CD8-positive, alpha-beta memory T cell (primary cell): ENCODE measurements around the gene PIK3CG. TPM values are rescaled to one million over a fixed set of nuclear protein-coding genes. Genes with fewer than 3 reads are reported as not detected.

Experiments
- CTCF ChIA-PET: fragments of 350-600 bp; sonication (Branson Sonifier 250); formaldehyde crosslinking; loops from one replicate; lab custom pipeline; 2021; ENCODE audit warnings: antibody characterized with exemption; lab: Charles Lee
- POLR2A ChIA-PET: fragments of 350-600 bp; sonication (Branson Sonifier 250); formaldehyde crosslinking; loops from one replicate; lab custom pipeline; 2021; ENCODE audit warnings: antibody characterized with exemption; lab: Charles Lee
- DNase-seq, 5 donors: peaks; one replicate each; pipeline versions ENCODE4 v3.0.0 to v3.0.0-alpha.2; 2020 to 2022; ENCODE audit warnings: mixed read lengths in 1 of 5
- H3K27ac ChIP-seq: one replicate; pipeline ENCODE4 v1.7.0; 2013; ENCODE audit warnings: low read depth, mild to moderate bottlenecking, low read length, moderate library complexity
- H3K27me3 ChIP-seq: 2 replicates; pipeline ENCODE4 v1.7.0; 2013; ENCODE audit warnings: low read length, mild to moderate bottlenecking; ENCODE audit not compliant: insufficient read depth, poor library complexity, severe bottlenecking
- H3K36me3 ChIP-seq: 2 replicates; pipeline ENCODE4 v1.7.0; 2013; ENCODE audit warnings: mild to moderate bottlenecking, low read length, moderate library complexity; ENCODE audit not compliant: insufficient read depth
- H3K4me1 ChIP-seq: 2 replicates; pipeline ENCODE4 v1.7.0; 2013; ENCODE audit warnings: mild to moderate bottlenecking, low read length, moderate library complexity; ENCODE audit not compliant: insufficient read depth
- H3K4me3 ChIP-seq: 2 replicates; pipeline ENCODE4 v1.7.0; 2013; ENCODE audit warnings: mild to moderate bottlenecking, low read length
- H3K9me3 ChIP-seq: 2 replicates; pipeline ENCODE4 v1.7.0; 2013; ENCODE audit warnings: mild to moderate bottlenecking, low read length
- H3K27ac Mint-ChIP-seq, 8 donors: one replicate each; pipeline ENCODE4 v1.8.0; 2020 to 2021; ENCODE audit warnings: mixed read lengths in 8 of 8, mild to moderate bottlenecking in 6 of 8, inconsistent platforms in 3 of 8, moderate library complexity in 3 of 8
- H3K27me3 Mint-ChIP-seq, 2 donors: one replicate each; pipeline ENCODE4 v1.8.0; 2020 to 2021; ENCODE audit warnings: mixed read lengths in 2 of 2, mild to moderate bottlenecking in 1 of 2, moderate library complexity in 1 of 2
- H3K36me3 Mint-ChIP-seq, 3 donors: one replicate each; pipeline ENCODE4 v1.8.0; 2020 to 2021; ENCODE audit warnings: mixed read lengths in 3 of 3, inconsistent platforms in 1 of 3, mild to moderate bottlenecking in 1 of 3
- H3K4me1 Mint-ChIP-seq, 3 donors: one replicate each; pipeline ENCODE4 v1.8.0; 2020 to 2021; ENCODE audit warnings: mixed read lengths in 3 of 3, inconsistent platforms in 1 of 3, mild to moderate bottlenecking in 1 of 3
- H3K4me3 Mint-ChIP-seq, 7 donors: one replicate each; pipeline ENCODE4 v1.8.0; 2020 to 2021; ENCODE audit warnings: mixed read lengths in 7 of 7, mild to moderate bottlenecking in 6 of 7, moderate library complexity in 4 of 7, inconsistent platforms in 2 of 7
- H3K9me3 Mint-ChIP-seq, 5 donors: one replicate each; pipeline ENCODE4 v1.8.0; 2020 to 2022; ENCODE audit warnings: mixed read lengths in 5 of 5, mild to moderate bottlenecking in 3 of 5, moderate library complexity in 2 of 5, inconsistent platforms in 1 of 5
- polyA plus RNA-seq: library from polyadenylated mRNA; unstranded; fragments of 300-500 nt; fragmentation: Illumina TruSeq; gene quantifications from one replicate; pipeline ENCODE4 v1.2.3, GENCODE V29; 2021
- total RNA-seq, 2 experiments: library from RNA; stranded (reverse); gene quantifications; one replicate each; pipeline ENCODE4 v1.2.3, GENCODE V29; 2021

Gene PIK3CG
- total RNA-seq, result 10 to 100 TPM; 25.3 to 26.3 TPM
- 31.0 TPM for polyA plus RNA-seq

DNA sequence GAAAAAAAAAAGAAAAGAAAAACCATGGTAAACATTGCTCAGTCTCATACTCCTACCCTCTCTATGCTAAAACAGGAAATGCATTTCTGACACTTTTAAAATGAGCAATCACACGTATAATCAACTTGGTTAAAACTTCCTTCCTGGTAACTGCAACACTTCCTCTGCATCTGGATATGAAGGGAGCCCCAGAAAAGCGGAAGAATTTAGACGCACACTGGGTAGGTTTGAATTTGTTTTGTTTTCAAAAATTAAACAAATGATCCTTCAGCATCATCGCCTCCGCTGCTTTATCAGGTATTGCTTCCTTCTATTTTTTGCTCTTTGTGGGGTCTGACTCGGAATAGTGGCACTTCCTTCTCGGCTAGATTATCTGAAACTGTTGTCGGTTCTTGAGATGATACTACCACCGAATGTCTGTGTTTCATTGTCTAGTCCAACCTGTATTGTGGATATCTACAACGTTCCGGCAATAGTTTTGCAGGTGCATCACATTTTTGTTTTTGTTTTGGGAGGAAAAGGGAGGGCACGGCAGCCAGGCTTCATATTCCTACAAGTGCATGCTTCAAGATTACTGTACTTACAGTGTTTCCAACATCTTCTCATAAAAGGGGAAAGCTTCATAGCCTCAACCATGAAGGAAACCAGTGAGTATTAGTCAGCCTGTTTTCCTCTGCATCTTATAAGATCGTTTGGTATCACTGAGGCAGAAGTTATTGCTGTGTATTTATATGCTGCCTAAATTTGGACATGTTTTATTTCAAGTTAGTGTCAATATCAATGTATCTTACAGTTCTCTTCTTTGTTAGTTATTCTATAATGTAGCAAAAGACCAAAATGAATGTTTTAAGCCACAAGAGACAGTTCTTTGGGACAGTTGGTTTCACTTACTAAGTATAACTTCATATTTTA, at the start of gene PIK3CG:
Gene PIK3CG, plus strand, starts transcription at position 153 of the 912 bp plus-strand sequence. CDS start 2,280 bp downstream, outside the sequence.
- DNase-seq, result peak in 2 of 5 donors; percentile 69 to 70
- CTCF ChIA-PET, result no interaction called here
- Histone ChIP-seq H3K36me3 (peaks cover 25% of the 10 kb centered on the region), H3K27ac (peak within 1 kb of the TSS; percentile 74), H3K9me3 (no peaks in the 10 kb centered on the region), H3K4me3 (peak within 1 kb of the TSS; percentile 74), H3K27me3 (no peaks in the 10 kb centered on the region), H3K4me1 (peaks cover 65% of the 10 kb centered on the region)
- Mint-ChIP-seq H3K27ac (peak within 1 kb of the TSS; percentile 78 to 98 (median 94)), H3K36me3 (peaks cover 20 to 49% (median 21%) of the 10 kb centered on the region in 3 donors), H3K4me1 (peaks cover 72 to 84% (median 80%) of the 10 kb centered on the region in 3 donors), H3K9me3 (no peaks in the 10 kb centered on the region), H3K27me3 (no peaks in the 10 kb centered on the region), H3K4me3 (peak within 1 kb of the TSS; percentile 92 to 99 (median 96))
- POLR2A ChIA-PET, result interaction anchor here (0.5 to 2.1 kb wide), 3 partner anchors 303 to 753 kb away, joined by 3 to 16 read pairs (median 5); partner anchors contain the start of genes COG5, DUS4L, HBP1 and SYPL1

DNA sequence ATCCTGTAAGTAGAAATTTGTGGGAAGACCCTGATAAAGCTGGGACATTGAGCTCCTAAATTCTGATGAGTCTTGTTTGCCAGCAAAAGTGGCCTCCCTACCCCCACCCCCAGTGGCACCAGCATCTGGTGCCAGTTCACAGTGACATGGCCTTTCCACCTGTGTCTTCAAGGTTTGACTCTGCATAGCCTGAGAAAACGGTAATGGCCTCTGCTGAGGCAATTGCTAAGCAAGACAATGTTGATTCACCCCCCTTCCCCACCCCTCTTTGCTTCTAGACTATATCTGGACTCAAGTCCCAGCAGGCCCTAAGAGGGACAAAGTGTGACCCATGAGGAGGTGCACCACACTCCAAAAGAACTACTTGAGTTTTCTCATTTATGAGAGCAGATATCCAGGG, 48.0 kb upstream of the PIK3CG start:
- peaks cover 3 to 8% (median 7%) of the 10 kb centered on the region in 3 donors for H3K4me1 Mint-ChIP-seq
- H3K36me3 ChIP-seq, result no peaks in the 10 kb centered on the region
- H3K27ac Mint-ChIP-seq, result no peak overlapping the region
- H3K4me3 Mint-ChIP-seq, result no peak overlapping the region
- no peaks in the 10 kb centered on the region for H3K27me3 Mint-ChIP-seq
- H3K9me3 Mint-ChIP-seq, result no peaks in the 10 kb centered on the region
- ChIA-PET POLR2A (no interaction called here), CTCF (no interaction called here)
- H3K27ac ChIP-seq, result no peak overlapping the region
- peaks cover 3% of the 10 kb centered on the region for H3K4me1 ChIP-seq
- H3K27me3 ChIP-seq, result no peaks in the 10 kb centered on the region
- no peaks in the 10 kb centered on the region for H3K36me3 Mint-ChIP-seq
- no peaks in the 10 kb centered on the region for H3K9me3 ChIP-seq
- no peak for DNase-seq
- no peak overlapping the region for H3K4me3 ChIP-seq

DNA sequence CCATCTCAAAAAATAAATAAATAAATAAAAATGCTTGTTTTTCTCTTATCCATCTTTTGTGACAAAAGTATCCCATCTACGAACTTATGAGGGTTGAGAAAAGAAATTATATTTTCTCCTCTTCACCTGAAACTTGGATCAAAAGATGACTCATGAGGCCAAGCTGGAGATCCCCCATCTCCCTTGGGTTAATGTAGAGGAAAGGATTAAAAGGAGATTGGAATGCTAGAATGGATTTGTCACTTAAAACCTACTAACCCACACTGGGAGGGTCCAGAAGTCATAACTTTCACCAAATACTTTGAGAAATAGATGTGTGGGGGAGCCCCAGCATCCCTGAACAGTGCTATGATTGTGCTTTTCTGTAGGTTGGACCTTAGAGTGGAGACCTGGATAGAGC, 46.3 kb upstream of the PIK3CG start:
- Histone ChIP-seq H3K4me1 (no peaks in the 10 kb centered on the region), H3K4me3 (no peak overlapping the region), H3K36me3 (no peaks in the 10 kb centered on the region), H3K27me3 (no peaks in the 10 kb centered on the region), H3K27ac (no peak overlapping the region), H3K9me3 (no peaks in the 10 kb centered on the region)
- Mint-ChIP-seq H3K4me3 (no peak overlapping the region), H3K4me1 (no peaks in the 10 kb centered on the region), H3K27me3 (no peaks in the 10 kb centered on the region), H3K27ac (no peak overlapping the region), H3K9me3 (no peaks in the 10 kb centered on the region), H3K36me3 (no peaks in the 10 kb centered on the region)
- POLR2A ChIA-PET, result no interaction called here
- DNase-seq, result no peak
- CTCF ChIA-PET, result no interaction called here

DNA sequence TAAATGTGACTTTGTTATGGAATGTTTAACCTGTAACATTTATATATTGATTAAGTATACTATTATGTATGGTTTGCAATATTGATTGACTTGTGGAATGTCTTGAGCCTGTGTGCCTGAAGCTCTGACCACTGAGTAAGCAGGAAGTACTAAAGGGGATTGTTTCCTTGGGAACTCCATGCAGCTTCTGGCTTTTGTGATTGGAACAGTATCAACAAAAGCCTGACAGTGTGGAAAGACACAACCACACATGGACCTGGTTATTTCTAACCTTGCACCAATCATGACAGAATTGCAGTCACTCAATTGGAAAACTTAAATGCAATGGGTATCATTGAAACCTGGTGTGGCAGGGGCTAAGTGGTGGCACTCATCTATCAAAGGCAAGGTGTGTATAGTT, 45.5 kb upstream of the PIK3CG start:
- ChIA-PET CTCF (no interaction called here), POLR2A (no interaction called here)
- Histone ChIP-seq H3K4me3 (no peak overlapping the region), H3K27ac (no peak overlapping the region), H3K9me3 (no peaks in the 10 kb centered on the region), H3K4me1 (no peaks in the 10 kb centered on the region), H3K27me3 (no peaks in the 10 kb centered on the region), H3K36me3 (no peaks in the 10 kb centered on the region)
- H3K4me3 Mint-ChIP-seq, result no peak overlapping the region
- H3K9me3 Mint-ChIP-seq, result no peaks in the 10 kb centered on the region
- H3K4me1 Mint-ChIP-seq, result no peaks in the 10 kb centered on the region
- H3K27me3 Mint-ChIP-seq, result no peaks in the 10 kb centered on the region
- no peak overlapping the region for H3K27ac Mint-ChIP-seq
- no peak for DNase-seq
- no peaks in the 10 kb centered on the region for H3K36me3 Mint-ChIP-seq

DNA sequence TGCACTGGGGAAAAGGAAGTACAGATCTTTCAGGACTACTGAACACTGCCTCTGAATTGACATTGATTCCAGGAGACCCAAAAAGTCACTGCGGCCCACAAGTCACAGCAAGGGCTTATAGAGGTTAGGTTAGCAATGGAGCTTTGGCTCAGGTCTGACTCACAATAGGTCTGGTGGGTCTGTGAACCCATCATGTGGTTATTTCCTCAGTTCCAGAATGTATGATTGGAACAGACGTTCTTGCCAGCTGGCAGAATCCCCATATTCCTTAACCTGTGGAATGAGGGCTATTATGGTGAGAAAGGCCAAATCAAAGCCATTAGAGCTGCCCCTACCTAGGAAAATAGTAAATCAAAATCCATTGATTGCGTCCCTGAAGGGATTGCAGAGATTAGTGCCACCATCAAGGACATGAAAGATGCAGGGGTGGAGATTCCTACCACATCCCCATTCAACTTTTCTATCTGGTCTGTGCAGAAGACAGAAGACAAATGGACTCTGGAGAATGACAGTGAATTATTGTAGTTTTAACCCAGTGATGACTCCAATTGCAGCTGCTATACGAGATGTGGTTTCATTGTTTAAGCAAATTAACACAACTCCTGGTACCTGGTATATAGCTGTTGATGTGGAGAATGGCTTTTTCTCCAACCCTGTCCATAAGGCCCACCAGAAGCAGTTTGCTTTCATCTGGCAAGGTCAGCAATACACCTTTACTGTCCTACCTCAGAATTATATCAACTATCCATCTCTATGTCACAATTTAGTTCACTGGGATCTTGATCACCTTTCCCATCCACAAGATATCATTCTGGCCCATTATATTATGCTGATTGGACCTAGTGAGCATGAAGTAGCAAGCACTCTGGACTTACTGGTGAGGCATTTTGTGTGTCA, 44.5 kb upstream of the PIK3CG start:
- Mint-ChIP-seq H3K9me3 (no peaks in the 10 kb centered on the region), H3K4me1 (no peaks in the 10 kb centered on the region), H3K27me3 (no peaks in the 10 kb centered on the region), H3K27ac (no peak overlapping the region), H3K4me3 (no peak overlapping the region), H3K36me3 (no peaks in the 10 kb centered on the region)
- Histone ChIP-seq H3K27ac (no peak overlapping the region), H3K36me3 (no peaks in the 10 kb centered on the region), H3K9me3 (no peaks in the 10 kb centered on the region), H3K4me1 (no peaks in the 10 kb centered on the region), H3K4me3 (no peak overlapping the region), H3K27me3 (no peaks in the 10 kb centered on the region)
- POLR2A ChIA-PET, result no interaction called here
- CTCF ChIA-PET, result no interaction called here
- no peak for DNase-seq

DNA sequence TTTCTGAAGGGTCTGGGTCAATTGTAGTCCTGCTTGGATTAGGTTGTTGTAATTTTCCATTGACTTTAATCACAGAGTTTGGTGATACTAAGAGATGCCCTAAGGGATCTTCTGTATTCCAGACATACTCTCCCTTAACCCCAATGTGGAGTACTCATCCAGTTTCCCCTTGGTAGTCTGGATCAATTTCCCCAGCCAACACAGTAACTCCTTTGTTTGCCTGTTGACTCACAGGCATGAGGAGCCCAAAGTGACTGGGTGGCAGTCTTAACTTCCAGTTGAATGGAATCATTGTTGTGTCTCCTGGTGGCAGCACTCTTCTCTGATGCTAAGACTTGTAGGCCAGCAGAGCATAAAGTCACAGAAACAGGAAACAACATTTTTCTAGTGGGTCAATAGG, 41.5 kb upstream of the PIK3CG start:
- Mint-ChIP-seq H3K27ac (no peak overlapping the region), H3K27me3 (no peaks in the 10 kb centered on the region), H3K4me1 (no peaks in the 10 kb centered on the region), H3K4me3 (no peak overlapping the region), H3K36me3 (no peaks in the 10 kb centered on the region), H3K9me3 (no peaks in the 10 kb centered on the region)
- ChIA-PET POLR2A (no interaction called here), CTCF (no interaction called here)
- Histone ChIP-seq H3K27ac (no peak overlapping the region), H3K4me3 (no peak overlapping the region), H3K4me1 (no peaks in the 10 kb centered on the region), H3K9me3 (no peaks in the 10 kb centered on the region), H3K36me3 (no peaks in the 10 kb centered on the region), H3K27me3 (no peaks in the 10 kb centered on the region)
- no peak for DNase-seq

DNA sequence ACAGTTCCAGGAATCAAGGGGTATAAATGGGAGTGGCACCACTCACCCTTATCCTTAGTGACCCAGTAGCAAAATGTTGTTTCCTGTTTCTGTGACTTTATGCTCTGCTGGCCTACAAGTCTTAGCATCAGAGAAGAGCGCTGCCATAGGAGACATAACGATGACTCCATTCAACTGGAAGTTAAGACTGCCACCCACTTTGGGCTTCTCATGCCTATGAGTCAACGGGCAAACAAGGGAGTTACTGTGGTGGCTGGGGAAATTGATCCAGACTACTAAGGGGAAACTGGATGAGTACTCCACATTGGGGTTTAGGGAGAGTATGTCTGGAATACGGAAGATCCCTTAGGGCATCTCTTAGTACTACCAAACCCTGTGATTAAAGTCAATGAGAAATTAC, 40.6 kb upstream of the PIK3CG start:
- Mint-ChIP-seq H3K4me3 (no peak overlapping the region), H3K4me1 (no peaks in the 10 kb centered on the region), H3K27ac (no peak overlapping the region), H3K27me3 (no peaks in the 10 kb centered on the region), H3K36me3 (no peaks in the 10 kb centered on the region), H3K9me3 (peaks cover 0 to 5% (median under 1%) of the 10 kb centered on the region in 5 donors)
- no peaks in the 10 kb centered on the region for H3K9me3 ChIP-seq
- DNase-seq, result no peak
- POLR2A ChIA-PET, result no interaction called here
- no peak overlapping the region for H3K27ac ChIP-seq
- H3K36me3 ChIP-seq, result no peaks in the 10 kb centered on the region
- CTCF ChIA-PET, result no interaction called here
- H3K27me3 ChIP-seq, result no peaks in the 10 kb centered on the region
- no peaks in the 10 kb centered on the region for H3K4me1 ChIP-seq
- no peak overlapping the region for H3K4me3 ChIP-seq

DNA sequence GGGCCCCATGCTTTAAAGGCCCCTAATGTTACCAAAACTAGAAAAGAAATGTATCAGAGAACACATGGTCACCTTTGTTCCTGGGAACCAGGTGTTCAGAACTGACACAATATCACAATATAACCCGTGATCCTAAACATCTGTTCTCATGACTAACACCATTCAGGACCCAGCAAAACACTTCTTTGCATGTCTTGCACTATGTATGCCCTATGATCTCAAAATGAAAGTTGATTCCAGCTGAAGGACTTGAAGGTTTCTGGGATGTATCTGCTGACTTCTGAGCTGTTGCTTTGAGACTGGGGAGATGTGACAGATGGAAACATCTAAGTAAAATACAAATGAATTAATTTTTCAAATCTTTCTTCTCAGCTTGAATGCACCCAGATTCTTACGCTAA, 37.5 kb upstream of the PIK3CG start:
- DNase-seq, result no peak
- H3K9me3 Mint-ChIP-seq, result peaks cover 2 to 9% (median 8%) of the 10 kb centered on the region in 5 donors
- Histone ChIP-seq H3K4me3 (no peak overlapping the region), H3K36me3 (no peaks in the 10 kb centered on the region), H3K4me1 (no peaks in the 10 kb centered on the region), H3K27me3 (no peaks in the 10 kb centered on the region), H3K9me3 (no peaks in the 10 kb centered on the region), H3K27ac (no peak overlapping the region)
- H3K27ac Mint-ChIP-seq, result no peak overlapping the region
- ChIA-PET CTCF (no interaction called here), POLR2A (no interaction called here)
- H3K27me3 Mint-ChIP-seq, result no peaks in the 10 kb centered on the region
- H3K4me3 Mint-ChIP-seq, result no peak overlapping the region
- H3K4me1 Mint-ChIP-seq, result no peaks in the 10 kb centered on the region
- H3K36me3 Mint-ChIP-seq, result peaks cover 0 to 13% (median 0%) of the 10 kb centered on the region in 3 donors
